Coronary artery (tissue), 2 donors: Measurements from ENCODE around the gene KMT2B.
"Not testable (repeated sequence)": the region's sequence is repeated elsewhere in the genome, so short reads cannot be mapped to it uniquely, and the experiment has no call there.

Experiments
- DNase-seq: peaks from one replicate; pipeline ENCODE4 v3.0.0-alpha.2; 2017; ENCODE audit warnings: low spot score
- H3K27ac ChIP-seq, 2 donors: fragments of 200-600 bp; sonication (generic); one replicate each; pipeline ENCODE4 v1.5.1; 2016 to 2019
- H3K4me3 ChIP-seq: fragments of 200-600 bp; sonication (generic); 2 replicates; pipeline ENCODE4 v1.5.1; 2016; ENCODE audit warnings: mild to moderate bottlenecking, moderate library complexity
- CTCF ChIP-seq: fragments of 200-600 bp; sonication (generic); IDR thresholded peaks from one replicate; pipeline ENCODE4 v1.5.1; 2019; ENCODE audit warnings: antibody characterized with exemption

Gene KMT2B

GRCh38 chr19:35675589-35676140, 42.1 kb upstream of the KMT2B start:
- TF ChIP-seq CTCF: no peak
- no peak for DNase-seq
- H3K27ac ChIP-seq: no peak overlapping the region
- H3K4me3 ChIP-seq: no peak overlapping the region

- Histone ChIP-seq H3K4me3 (no peak overlapping the region), H3K27ac (no peak overlapping the region)
- no peak for TF ChIP-seq CTCF
- DNase-seq: no peak
These were observed 28.0 kb upstream of the KMT2B start for GRCh38 chr19:35689836-35690235.

- H3K4me3 ChIP-seq, DNase-seq, H3K27ac ChIP-seq: not testable (repeated sequence)
These were observed 26.7 kb upstream of the KMT2B start for GRCh38 chr19:35691106-35691505.

GRCh38 chr19:35692010-35692409, 25.8 kb upstream of the KMT2B start:
- no peak for TF ChIP-seq CTCF
- no peak overlapping the region for H3K27ac ChIP-seq
- DNase-seq: no peak
- no peak overlapping the region for H3K4me3 ChIP-seq

- no peak overlapping the region for H3K27ac ChIP-seq
- H3K4me3 ChIP-seq: no peak overlapping the region
- TF ChIP-seq CTCF: no peak
- DNase-seq: no peak
These were observed 24.4 kb upstream of the KMT2B start for GRCh38 chr19:35693422-35693821.

- DNase-seq: peak; percentile 82
- Histone ChIP-seq H3K27ac (no peak overlapping the region), H3K4me3 (no peak overlapping the region)
- TF ChIP-seq CTCF: peak; percentile 88
These were observed 23.8 kb upstream of the KMT2B start for GRCh38 chr19:35693835-35694599.

- Histone ChIP-seq H3K27ac (no peak overlapping the region), H3K4me3 (no peak overlapping the region)
- TF ChIP-seq CTCF: no peak
- DNase-seq: no peak
These were observed 21.8 kb upstream of the KMT2B start for GRCh38 chr19:35695895-35696422.
